Measurements from ENCODE around the gene DNHD1. TPM values are rescaled to one million over a fixed set of nuclear protein-coding genes. Genes with fewer than 3 reads are reported as not detected.

The DNHD1 gene
- polyA plus RNA-seq, 3 donors = 0.24 to 21.0 (median 0.59) TPM

GRCh38 chr11:6538945-6539344 is 41.9 kb downstream of the DNHD1 start:
- Histone ChIP-seq H3K4me2 (replicated peaks; ENCODE audit: extremely low read depth, low read length, poor library complexity, severe bottlenecking) (no peak overlapping the region), H3K27me3 (ENCODE audit: control insufficient read depth in 2 of 2, insufficient read depth in 2 of 2, low read length in 2 of 2) (no peaks in the 10 kb centered on the region), H3K79me2 (ENCODE audit: insufficient read depth, low read length) (no peaks in the 10 kb centered on the region), H3K4me3 (replicated peaks in 1 of 3; ENCODE audit: low read depth in 2 of 3, low read length in 3 of 3) (no peak overlapping the region), H3K9me3 (replicated peaks in 1 of 2; ENCODE audit: control insufficient read depth in 1 of 2, insufficient read depth in 1 of 2, low read length in 2 of 2) (no peaks in the 10 kb centered on the region), H3K36me3 (replicated peaks in 1 of 2; ENCODE audit: control insufficient read depth in 1 of 2, insufficient read depth in 2 of 2, low read length in 2 of 2) (peaks cover 2 to 12% of the 10 kb centered on the region in 2 donors), H3K9ac (ENCODE audit: insufficient read depth, low read length, poor library complexity, severe bottlenecking) (no peak overlapping the region), H4K20me1 (ENCODE audit: insufficient read depth, low read length) (no peaks in the 10 kb centered on the region), H3K27ac (ENCODE audit: low read depth in 1 of 2, low read length in 2 of 2) (no peak overlapping the region), H2AFZ (ENCODE audit: insufficient read depth, low read depth, low read length, poor library complexity, severe bottlenecking) (no peak overlapping the region), H3K4me1 (ENCODE audit: control insufficient read depth in 1 of 2, insufficient read depth in 2 of 2, low read length in 2 of 2) (no peaks in the 10 kb centered on the region)
- Mint-ChIP-seq H3K4me3 (no peak overlapping the region), H3K9me3 (no peaks in the 10 kb centered on the region), H3K27me3 (ENCODE audit: low read depth in 3 of 3) (peaks cover 0 to 2% (median 0%) of the 10 kb centered on the region in 3 donors), H3K36me3 (peaks cover 9 to 14% of the 10 kb centered on the region in 2 donors), H3K4me1 (peaks cover 5% of the 10 kb centered on the region), H3K27ac (no peak overlapping the region)
- DNase-seq = no peak
- TF ChIP-seq CTCF (IDR thresholded peaks at IDR 0.05) = no peak
- intact Hi-C loops (cut with micrococcal nuclease) = loop anchor here in 1 of 2 donors (10.0 kb wide), 1 partner anchor 146 kb away; the partner anchor contains the start of gene MRPL17
- WGBS (ENCODE audit: insufficient coverage) = 100% methylated on average over 3 of the region's 3 CpGs

- H3K27me3 Mint-ChIP-seq (ENCODE audit: low read depth in 3 of 3) = peaks cover 0 to 4% (median 0%) of the 10 kb centered on the region in 3 donors
- H3K36me3 Mint-ChIP-seq = peaks cover 15 to 20% of the 10 kb centered on the region in 2 donors
- H3K27ac Mint-ChIP-seq = peak overlapping the region in 1 of 7 donors; percentile 7
- Histone ChIP-seq H2AFZ (ENCODE audit: insufficient read depth, low read depth, low read length, poor library complexity, severe bottlenecking) (no peak overlapping the region), H3K79me2 (ENCODE audit: insufficient read depth, low read length) (no peaks in the 10 kb centered on the region), H3K27ac (ENCODE audit: low read depth in 1 of 2, low read length in 2 of 2) (no peak overlapping the region), H3K4me1 (ENCODE audit: control insufficient read depth in 1 of 2, insufficient read depth in 2 of 2, low read length in 2 of 2) (no peaks in the 10 kb centered on the region), H3K27me3 (ENCODE audit: control insufficient read depth in 2 of 2, insufficient read depth in 2 of 2, low read length in 2 of 2) (no peaks in the 10 kb centered on the region), H3K4me3 (replicated peaks in 1 of 3; ENCODE audit: low read depth in 2 of 3, low read length in 3 of 3) (no peak overlapping the region), H4K20me1 (ENCODE audit: insufficient read depth, low read length) (no peaks in the 10 kb centered on the region), H3K9me3 (replicated peaks in 1 of 2; ENCODE audit: control insufficient read depth in 1 of 2, insufficient read depth in 1 of 2, low read length in 2 of 2) (no peaks in the 10 kb centered on the region), H3K4me2 (replicated peaks; ENCODE audit: extremely low read depth, low read length, poor library complexity, severe bottlenecking) (no peak overlapping the region), H3K36me3 (replicated peaks in 1 of 2; ENCODE audit: control insufficient read depth in 1 of 2, insufficient read depth in 2 of 2, low read length in 2 of 2) (peaks cover 0 to 7% of the 10 kb centered on the region in 2 donors), H3K9ac (ENCODE audit: insufficient read depth, low read length, poor library complexity, severe bottlenecking) (no peak overlapping the region)
- WGBS (ENCODE audit: insufficient coverage) = 94% methylated on average over 6 of the region's 12 CpGs
- peaks cover 5% of the 10 kb centered on the region for H3K4me1 Mint-ChIP-seq
- H3K4me3 Mint-ChIP-seq = no peak overlapping the region
- TF ChIP-seq CTCF (IDR thresholded peaks at IDR 0.05) = no peak
- no peak for DNase-seq
- intact Hi-C loops (cut with micrococcal nuclease) = loop anchor here in 1 of 2 donors (10.0 kb wide), 1 partner anchor 145 kb away; the partner anchor contains the start of gene MRPL17
- H3K9me3 Mint-ChIP-seq = no peaks in the 10 kb centered on the region
These were observed 42.7 kb downstream of the DNHD1 start for GRCh38 chr11:6539748-6540268.
